ENCODE results near the gene OR1J2. TPM values are rescaled to one million over a fixed set of nuclear protein-coding genes. Genes with fewer than 3 reads are reported as not detected.
"Not testable (repeated sequence)": the region's sequence is repeated elsewhere in the genome, so short reads cannot be mapped to it uniquely, and the experiment has no call there.

Gene OR1J2
- total and polyA plus RNA-seq, 7 experiments from 2014 or later, result 0.66 to 0.69 TPM; not detected in 5

GRCh38 chr9:122518841-122519240 is 8.2 kb downstream of the OR1J2 start, which contains the start of gene OR1J4:
Gene OR1J4 (plus strand): TSS chr9:122519141. CDS start chr9:122519141, 0 bp downstream.
- POLR2A ChIA-PET, result no interaction called here

GRCh38 chr9:122519376-122519775 is 8.8 kb downstream of the OR1J2 start:
- intact Hi-C loops (cut with micrococcal nuclease), result no loop called here
- no peak for ATAC-seq

More at GRCh38 chr9:122518841-122519240, 8.2 kb downstream of the OR1J2 start, which contains the start of gene OR1J4:
- DNase-seq (no peak), ATAC-seq (no peak)
- Histone ChIP-seq H3K27me3 (ENCODE audit: control insufficient read depth in 2 of 2, insufficient read depth in 2 of 2, low read length in 2 of 2) (no peaks in the 10 kb centered on the region), H3K9me3 (ENCODE audit: control insufficient read depth in 2 of 3, low read length in 3 of 3) (no peaks in the 10 kb centered on the region), H3K27ac (ENCODE audit: low read depth, low read length) (no peak within 1 kb of the TSS), H3K36me3 (ENCODE audit: control insufficient read depth in 2 of 3, insufficient read depth in 3 of 3, low read length in 3 of 3) (no peaks in the 10 kb centered on the region), H3K4me1 (ENCODE audit: control insufficient read depth in 2 of 2, insufficient read depth in 2 of 2, low read length in 2 of 2) (no peaks in the 10 kb centered on the region), H3K4me3 (ENCODE audit: low read length) (no peak within 1 kb of the TSS)
- no peaks in the 10 kb centered on the region for H3K36me3 Mint-ChIP-seq
- intact Hi-C loops (cut with micrococcal nuclease), result no loop called here
- no peak within 1 kb of the TSS for H3K4me3 Mint-ChIP-seq
- no peak within 1 kb of the TSS for H3K27ac Mint-ChIP-seq
- H3K4me1 Mint-ChIP-seq, result no peaks in the 10 kb centered on the region
- peaks cover 0 to 3% (median 0%) of the 10 kb centered on the region in 11 donors for H3K9me3 Mint-ChIP-seq
- CTCF ChIA-PET, result no interaction called here
- peaks cover 0 to 15% (median 10%) of the 10 kb centered on the region in 5 donors for H3K27me3 Mint-ChIP-seq

GRCh38 chr9:122526602-122527001 is 16.0 kb downstream of the OR1J2 start:
- H3K9me3 Mint-ChIP-seq, result peaks cover 0 to 3% (median 0%) of the 10 kb centered on the region in 11 donors
- no peak overlapping the region for H3K27ac Mint-ChIP-seq
- no peak overlapping the region for H3K27ac ChIP-seq (ENCODE audit: low read depth, low read length)
- H3K36me3 Mint-ChIP-seq, result no peaks in the 10 kb centered on the region
- ATAC-seq, result no peak
- H3K27me3 Mint-ChIP-seq, result peaks cover 0 to 33% (median 20%) of the 10 kb centered on the region in 5 donors
- ChIA-PET POLR2A (no interaction called here), CTCF (no interaction called here)
- H3K4me3 Mint-ChIP-seq, result no peak overlapping the region
- no peaks in the 10 kb centered on the region for H3K36me3 ChIP-seq (ENCODE audit: control insufficient read depth in 2 of 3, insufficient read depth in 3 of 3, low read length in 3 of 3)
- H3K4me1 ChIP-seq (ENCODE audit: control insufficient read depth in 2 of 2, insufficient read depth in 2 of 2, low read length in 2 of 2), result no peaks in the 10 kb centered on the region
- no peak overlapping the region for H3K4me3 ChIP-seq (ENCODE audit: low read length)
- H3K4me1 Mint-ChIP-seq, result no peaks in the 10 kb centered on the region
- intact Hi-C loops (cut with micrococcal nuclease), result no loop called here
- DNase-seq, result no peak
- no peaks in the 10 kb centered on the region for H3K27me3 ChIP-seq (ENCODE audit: control insufficient read depth in 2 of 2, insufficient read depth in 2 of 2, low read length in 2 of 2)
- H3K9me3 ChIP-seq (ENCODE audit: control insufficient read depth in 2 of 3, low read length in 3 of 3), result no peaks in the 10 kb centered on the region

More at GRCh38 chr9:122519376-122519775, 8.8 kb downstream of the OR1J2 start:
- no peaks in the 10 kb centered on the region for H3K4me1 Mint-ChIP-seq
- H3K9me3 Mint-ChIP-seq, result peaks cover 0 to 3% (median 0%) of the 10 kb centered on the region in 11 donors
- POLR2A ChIA-PET, result no interaction called here
- Histone ChIP-seq H3K27me3 (ENCODE audit: control insufficient read depth in 2 of 2, insufficient read depth in 2 of 2, low read length in 2 of 2) (no peaks in the 10 kb centered on the region), H3K36me3 (ENCODE audit: control insufficient read depth in 2 of 3, insufficient read depth in 3 of 3, low read length in 3 of 3) (no peaks in the 10 kb centered on the region), H3K27ac (ENCODE audit: low read depth, low read length) (no peak overlapping the region), H3K4me1 (ENCODE audit: control insufficient read depth in 2 of 2, insufficient read depth in 2 of 2, low read length in 2 of 2) (no peaks in the 10 kb centered on the region), H3K4me3 (ENCODE audit: low read length) (no peak overlapping the region), H3K9me3 (ENCODE audit: control insufficient read depth in 2 of 3, low read length in 3 of 3) (no peaks in the 10 kb centered on the region)
- DNase-seq, result no peak
- H3K4me3 Mint-ChIP-seq, result no peak overlapping the region
- CTCF ChIA-PET, result no interaction called here
- no peak overlapping the region for H3K27ac Mint-ChIP-seq
- no peaks in the 10 kb centered on the region for H3K36me3 Mint-ChIP-seq
- H3K27me3 Mint-ChIP-seq, result peaks cover 0 to 19% (median 11%) of the 10 kb centered on the region in 5 donors

GRCh38 chr9:122527193-122527592 is 16.6 kb downstream of the OR1J2 start, which contains the start of gene OR1N1:
Gene OR1N1 (minus strand): TSS chr9:122527293. CDS start chr9:122527293, 0 bp downstream.
- H3K9me3 Mint-ChIP-seq, result peaks cover 0 to 3% (median 0%) of the 10 kb centered on the region in 11 donors
- CTCF ChIA-PET, result no interaction called here
- no peaks in the 10 kb centered on the region for H3K9me3 ChIP-seq (ENCODE audit: control insufficient read depth in 2 of 3, low read length in 3 of 3)

GRCh38 chr9:122531157-122531556 is 20.6 kb downstream of the OR1J2 start:
- intact Hi-C loops (cut with micrococcal nuclease); H3K27me3 ChIP-seq (ENCODE audit: control insufficient read depth in 2 of 2, insufficient read depth in 2 of 2, low read length in 2 of 2); H3K27ac Mint-ChIP-seq; H3K4me1 Mint-ChIP-seq; ATAC-seq; H3K36me3 Mint-ChIP-seq; POLR2A ChIA-PET; H3K27me3 Mint-ChIP-seq; H3K4me1 ChIP-seq (ENCODE audit: control insufficient read depth in 2 of 2, insufficient read depth in 2 of 2, low read length in 2 of 2); CTCF ChIA-PET; H3K27ac ChIP-seq (ENCODE audit: low read depth, low read length); H3K9me3 Mint-ChIP-seq; H3K4me3 ChIP-seq (ENCODE audit: low read length); H3K36me3 ChIP-seq (ENCODE audit: control insufficient read depth in 2 of 3, insufficient read depth in 3 of 3, low read length in 3 of 3); H3K4me3 Mint-ChIP-seq; DNase-seq; H3K9me3 ChIP-seq (ENCODE audit: control insufficient read depth in 2 of 3, low read length in 3 of 3): not testable (repeated sequence)

More at GRCh38 chr9:122527193-122527592, 16.6 kb downstream of the OR1J2 start, which contains the start of gene OR1N1:
- POLR2A ChIA-PET, result no interaction called here
- H3K36me3 ChIP-seq (ENCODE audit: control insufficient read depth in 2 of 3, insufficient read depth in 3 of 3, low read length in 3 of 3), result no peaks in the 10 kb centered on the region
- no peaks in the 10 kb centered on the region for H3K4me1 ChIP-seq (ENCODE audit: control insufficient read depth in 2 of 2, insufficient read depth in 2 of 2, low read length in 2 of 2)
- DNase-seq, result no peak
- H3K27ac ChIP-seq (ENCODE audit: low read depth, low read length), result no peak within 1 kb of the TSS
- H3K27me3 ChIP-seq (ENCODE audit: control insufficient read depth in 2 of 2, insufficient read depth in 2 of 2, low read length in 2 of 2), result no peaks in the 10 kb centered on the region
- no peak within 1 kb of the TSS for H3K4me3 ChIP-seq (ENCODE audit: low read length)
- intact Hi-C loops (cut with micrococcal nuclease), result no loop called here
- ATAC-seq, result no peak
- no peak within 1 kb of the TSS for H3K27ac Mint-ChIP-seq
- no peaks in the 10 kb centered on the region for H3K36me3 Mint-ChIP-seq
- peaks cover 0 to 33% (median 20%) of the 10 kb centered on the region in 5 donors for H3K27me3 Mint-ChIP-seq
- no peak within 1 kb of the TSS for H3K4me3 Mint-ChIP-seq
- H3K4me1 Mint-ChIP-seq, result no peaks in the 10 kb centered on the region

GRCh38 chr9:122536134-122536533 is 25.5 kb downstream of the OR1J2 start:
- Mint-ChIP-seq H3K4me1 (no peaks in the 10 kb centered on the region), H3K27ac (no peak overlapping the region), H3K36me3 (peaks cover 0 to 4% (median 0%) of the 10 kb centered on the region in 5 donors), H3K4me3 (no peak overlapping the region), H3K27me3 (no peaks in the 10 kb centered on the region), H3K9me3 (peaks cover 0 to 8% (median 3%) of the 10 kb centered on the region in 11 donors)
- ATAC-seq (no peak), DNase-seq (no peak)
- no peaks in the 10 kb centered on the region for H3K9me3 ChIP-seq (ENCODE audit: control insufficient read depth in 2 of 3, low read length in 3 of 3)
- H3K4me3 ChIP-seq (ENCODE audit: low read length), result no peak overlapping the region
- CTCF ChIA-PET, result no interaction called here
- no peaks in the 10 kb centered on the region for H3K4me1 ChIP-seq (ENCODE audit: control insufficient read depth in 2 of 2, insufficient read depth in 2 of 2, low read length in 2 of 2)
- no peaks in the 10 kb centered on the region for H3K27me3 ChIP-seq (ENCODE audit: control insufficient read depth in 2 of 2, insufficient read depth in 2 of 2, low read length in 2 of 2)
- H3K27ac ChIP-seq (ENCODE audit: low read depth, low read length), result no peak overlapping the region
- POLR2A ChIA-PET, result no interaction called here
- no peaks in the 10 kb centered on the region for H3K36me3 ChIP-seq (ENCODE audit: control insufficient read depth in 2 of 3, insufficient read depth in 3 of 3, low read length in 3 of 3)
- intact Hi-C loops (cut with micrococcal nuclease), result no loop called here

GRCh38 chr9:122537066-122537465 is 26.5 kb downstream of the OR1J2 start:
- H3K27ac Mint-ChIP-seq; H3K9me3 ChIP-seq (ENCODE audit: control insufficient read depth in 2 of 3, low read length in 3 of 3); H3K4me1 ChIP-seq (ENCODE audit: control insufficient read depth in 2 of 2, insufficient read depth in 2 of 2, low read length in 2 of 2); H3K27me3 Mint-ChIP-seq; H3K4me1 Mint-ChIP-seq; H3K4me3 Mint-ChIP-seq; H3K36me3 Mint-ChIP-seq; H3K36me3 ChIP-seq (ENCODE audit: control insufficient read depth in 2 of 3, insufficient read depth in 3 of 3, low read length in 3 of 3); ATAC-seq; H3K4me3 ChIP-seq (ENCODE audit: low read length); POLR2A ChIA-PET; CTCF ChIA-PET; H3K9me3 Mint-ChIP-seq; DNase-seq; H3K27ac ChIP-seq (ENCODE audit: low read depth, low read length); intact Hi-C loops (cut with micrococcal nuclease); H3K27me3 ChIP-seq (ENCODE audit: control insufficient read depth in 2 of 2, insufficient read depth in 2 of 2, low read length in 2 of 2): not testable (repeated sequence)
